ENCODE results near the gene ANGEL2.

DNA sequence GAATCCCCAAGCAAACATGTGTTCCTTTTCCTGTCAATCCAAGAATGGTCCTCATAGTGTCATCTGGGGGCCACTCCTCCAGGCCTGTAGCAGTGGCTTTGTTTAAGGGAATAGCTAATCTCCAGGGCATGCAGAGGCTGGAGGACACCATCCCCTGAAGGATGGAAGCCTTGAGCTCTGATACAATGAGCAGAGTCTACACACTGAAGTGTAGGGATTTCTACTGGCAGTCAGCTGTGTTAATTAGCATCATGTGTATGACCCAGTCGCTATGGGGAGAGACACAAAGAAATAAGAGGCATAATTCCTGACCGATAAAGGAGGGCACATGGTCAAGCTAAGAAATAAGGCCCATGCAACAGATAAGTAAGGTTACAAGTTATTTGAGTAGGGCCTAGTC lies 29.1 kb downstream of the ANGEL2 start:
- TF ChIP-seq FOXK2 (IDR thresholded peaks at IDR 0.05): no peak
- TF ChIP-seq BHLHE40 (IDR thresholded peaks at IDR 0.05; ENCODE audit: borderline replicate concordance): no peak
- no peak for TF ChIP-seq NFRKB (IDR thresholded peaks at IDR 0.05)
- no peak for TF ChIP-seq FOXA1 (IDR thresholded peaks at IDR 0.05)

Measured in HEK293T (cell line).